OCI-M2 (cell line): ENCODE measurements around the gene KLF6.

Source experiments
- DNase-seq: peaks from one replicate; lab custom pipeline; 2025; ENCODE audit not compliant: unreplicated experiment; lab: John Stamatoyannopoulos, UW

The KLF6 gene

GRCh38 chr10:3757250-3757637 lies 27.8 kb downstream of the KLF6 start:
- DNase-seq = no peak

- DNase-seq = no peak
Measured at GRCh38 chr10:3756360-3756740, 28.7 kb downstream of the KLF6 start.

GRCh38 chr10:3755440-3756359 lies 29.3 kb downstream of the KLF6 start:
- no peak for DNase-seq

- no peak for DNase-seq
Measured at GRCh38 chr10:3754727-3755439, 30.1 kb downstream of the KLF6 start.

GRCh38 chr10:3750854-3751253 lies 34.2 kb downstream of the KLF6 start:
- DNase-seq = no peak

- DNase-seq = no peak
Measured at GRCh38 chr10:3750006-3750816, 34.8 kb downstream of the KLF6 start.

GRCh38 chr10:3749600-3749999 lies 35.4 kb downstream of the KLF6 start:
- DNase-seq = no peak

GRCh38 chr10:3749011-3749410 lies 36.0 kb downstream of the KLF6 start:
- DNase-seq = no peak

GRCh38 chr10:3748484-3748883 lies 36.5 kb downstream of the KLF6 start:
- DNase-seq = no peak

GRCh38 chr10:3747984-3748383 lies 37.0 kb downstream of the KLF6 start:
- DNase-seq = no peak

- DNase-seq = no peak
Measured at GRCh38 chr10:3747248-3747960, 37.6 kb downstream of the KLF6 start.

GRCh38 chr10:3746634-3747033 lies 38.4 kb downstream of the KLF6 start:
- DNase-seq = no peak

- DNase-seq = no peak
Measured at GRCh38 chr10:3745521-3745920, 39.5 kb downstream of the KLF6 start.

GRCh38 chr10:3741688-3742461 lies 43.1 kb downstream of the KLF6 start:
- no peak for DNase-seq

- DNase-seq = no peak
Measured at GRCh38 chr10:3740157-3740871, 44.7 kb downstream of the KLF6 start.

- DNase-seq = no peak
Measured at GRCh38 chr10:3738855-3739350, 46.1 kb downstream of the KLF6 start.

- no peak for DNase-seq
Measured at GRCh38 chr10:3737864-3738263, 47.1 kb downstream of the KLF6 start.

- DNase-seq = no peak
Measured at GRCh38 chr10:3735175-3735574, 49.8 kb downstream of the KLF6 start.

GRCh38 chr10:3734111-3734510 lies 50.9 kb downstream of the KLF6 start:
- DNase-seq = no peak
